ENCODE data around the gene ENAH.
"Not testable (repeated sequence)": the region's sequence is repeated elsewhere in the genome, so short reads cannot be mapped to it uniquely, and the experiment has no call there.

ENAH gene

DNA sequence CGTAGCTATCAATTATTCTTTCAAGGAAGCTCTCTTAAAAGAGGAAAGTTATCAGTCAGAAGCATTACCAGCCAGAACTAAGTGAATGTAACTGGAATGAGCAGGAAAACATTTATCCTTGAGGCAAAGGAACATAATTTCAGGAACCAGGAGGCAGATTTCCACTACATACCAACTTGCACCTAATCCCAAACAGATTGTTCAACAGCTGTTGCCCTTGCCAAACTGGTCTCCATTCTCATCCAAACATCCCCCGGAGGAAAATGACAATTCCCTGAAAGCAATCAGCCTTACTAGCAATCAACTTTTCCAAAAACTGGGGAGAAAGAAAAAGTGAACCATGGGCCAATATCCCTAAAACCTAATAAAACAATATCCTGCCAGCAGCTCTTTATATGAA, 35.0 kb downstream of the ENAH start:
- Histone ChIP-seq H3K9me3 (ENCODE audit: control extremely low read depth in 1 of 5, control insufficient read depth in 4 of 5, insufficient read depth in 2 of 5, low read depth in 1 of 5, low read length in 4 of 5) (no peaks in the 10 kb centered on the region), H3K27me3 (replicated peaks in 2 of 5; ENCODE audit: control insufficient read depth in 4 of 5, insufficient read depth in 5 of 5, low read length in 4 of 5) (no peaks in the 10 kb centered on the region), H3K36me3 (ENCODE audit: control insufficient read depth in 4 of 4, insufficient read depth in 4 of 4, low read length in 3 of 4) (no peaks in the 10 kb centered on the region), H3K4me1 (ENCODE audit: control extremely low read depth in 1 of 4, control insufficient read depth in 4 of 4, insufficient read depth in 4 of 4, low read length in 3 of 4) (no peaks in the 10 kb centered on the region), H3K4me3 (ENCODE audit: control insufficient read depth in 1 of 7, extremely low read depth in 1 of 7, insufficient read depth in 4 of 7, low read depth in 2 of 7, low read length in 6 of 7) (no peak overlapping the region), H3K27ac (ENCODE audit: insufficient read depth in 1 of 2, low read depth in 1 of 2, low read length in 2 of 2, poor library complexity in 1 of 2, severe bottlenecking in 2 of 2) (no peak overlapping the region)
- 100% methylated on average over 1 of the region's 2 CpGs for WGBS (ENCODE audit: insufficient coverage)
- ChIA-PET POLR2A (no interaction called here), CTCF (interaction anchor here (0.9 to 1.0 kb wide), 2 partner anchors 10 to 12 kb away, joined by 3 read pairs; no protein-coding TSS in a partner anchor)
- DNase-seq = no peak

DNA sequence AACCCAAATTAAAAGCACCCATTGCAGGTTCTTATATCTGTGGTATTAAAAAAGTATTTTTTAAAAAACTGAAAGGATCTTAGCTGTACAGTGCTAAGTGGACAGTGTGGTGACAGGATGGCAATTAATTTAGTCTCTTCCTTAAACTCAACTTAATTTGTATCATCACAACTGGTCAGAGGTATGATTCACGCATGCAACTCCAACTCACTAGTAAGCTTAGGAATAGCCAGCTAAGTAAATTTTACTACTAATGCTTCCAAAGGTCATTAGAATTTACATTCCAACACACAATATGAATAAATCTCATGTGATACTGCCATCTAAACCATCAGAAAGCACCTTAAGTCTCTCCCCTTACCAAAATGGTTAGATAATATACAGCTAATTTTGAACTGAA, 35.4 kb downstream of the ENAH start:
- Histone ChIP-seq H3K27ac (ENCODE audit: insufficient read depth in 1 of 2, low read depth in 1 of 2, low read length in 2 of 2, poor library complexity in 1 of 2, severe bottlenecking in 2 of 2) (no peak overlapping the region), H3K27me3 (replicated peaks in 2 of 5; ENCODE audit: control insufficient read depth in 4 of 5, insufficient read depth in 5 of 5, low read length in 4 of 5) (no peaks in the 10 kb centered on the region), H3K4me3 (ENCODE audit: control insufficient read depth in 1 of 7, extremely low read depth in 1 of 7, insufficient read depth in 4 of 7, low read depth in 2 of 7, low read length in 6 of 7) (no peak overlapping the region), H3K36me3 (ENCODE audit: control insufficient read depth in 4 of 4, insufficient read depth in 4 of 4, low read length in 3 of 4) (no peaks in the 10 kb centered on the region), H3K4me1 (ENCODE audit: control extremely low read depth in 1 of 4, control insufficient read depth in 4 of 4, insufficient read depth in 4 of 4, low read length in 3 of 4) (no peaks in the 10 kb centered on the region), H3K9me3 (ENCODE audit: control extremely low read depth in 1 of 5, control insufficient read depth in 4 of 5, insufficient read depth in 2 of 5, low read depth in 1 of 5, low read length in 4 of 5) (no peaks in the 10 kb centered on the region)
- POLR2A ChIA-PET = no interaction called here
- WGBS (ENCODE audit: insufficient coverage) = 100% methylated on average over 1 of the region's 1 CpG
- CTCF ChIA-PET = interaction anchor here (0.9 to 1.0 kb wide), 2 partner anchors 10 to 11 kb away, joined by 3 read pairs; no protein-coding TSS in a partner anchor
- DNase-seq = no peak

DNA sequence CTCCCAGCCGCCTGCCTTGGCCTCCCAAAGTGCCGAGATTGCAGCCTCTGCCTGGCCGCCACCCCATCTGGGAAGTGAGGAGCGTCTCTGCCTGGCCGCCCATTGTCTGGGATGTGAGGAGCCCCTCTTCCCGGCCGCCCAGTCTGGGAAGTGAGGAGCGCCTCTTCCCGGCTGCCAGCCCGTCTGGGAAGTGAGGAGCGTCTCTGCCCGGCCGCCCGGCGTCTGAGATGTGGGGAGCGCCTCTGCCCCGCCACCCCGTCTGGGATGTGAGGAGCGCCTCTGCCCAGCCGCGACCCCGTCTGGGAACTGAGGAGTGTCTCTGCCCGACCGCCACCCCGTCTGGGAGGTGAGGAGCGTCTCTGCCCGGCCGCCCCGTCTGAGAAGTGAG, 37.5 kb downstream of the ENAH start:
- 100% methylated on average over 5 of the region's 29 CpGs for WGBS (ENCODE audit: insufficient coverage)
- CTCF ChIA-PET; DNase-seq; H3K27ac ChIP-seq (ENCODE audit: insufficient read depth in 1 of 2, low read depth in 1 of 2, low read length in 2 of 2, poor library complexity in 1 of 2, severe bottlenecking in 2 of 2); H3K4me1 ChIP-seq (ENCODE audit: control extremely low read depth in 1 of 4, control insufficient read depth in 4 of 4, insufficient read depth in 4 of 4, low read length in 3 of 4); H3K9me3 ChIP-seq (ENCODE audit: control extremely low read depth in 1 of 5, control insufficient read depth in 4 of 5, insufficient read depth in 2 of 5, low read depth in 1 of 5, low read length in 4 of 5); H3K36me3 ChIP-seq (ENCODE audit: control insufficient read depth in 4 of 4, insufficient read depth in 4 of 4, low read length in 3 of 4); H3K27me3 ChIP-seq (replicated peaks in 2 of 5; ENCODE audit: control insufficient read depth in 4 of 5, insufficient read depth in 5 of 5, low read length in 4 of 5); H3K4me3 ChIP-seq (ENCODE audit: control insufficient read depth in 1 of 7, extremely low read depth in 1 of 7, insufficient read depth in 4 of 7, low read depth in 2 of 7, low read length in 6 of 7); POLR2A ChIA-PET: not testable (repeated sequence)

GRCh38 chr1:225613006-225613405, 39.9 kb downstream of the ENAH start:
- ChIA-PET POLR2A (no interaction called here), CTCF (interaction anchor here (1.3 kb wide), 1 partner anchor 304 kb away, joined by 4 read pairs; no protein-coding TSS in a partner anchor)
- WGBS (ENCODE audit: insufficient coverage) = 93% methylated on average over 3 of the region's 3 CpGs
- Histone ChIP-seq H3K4me1 (ENCODE audit: control extremely low read depth in 1 of 4, control insufficient read depth in 4 of 4, insufficient read depth in 4 of 4, low read length in 3 of 4) (no peaks in the 10 kb centered on the region), H3K9me3 (ENCODE audit: control extremely low read depth in 1 of 5, control insufficient read depth in 4 of 5, insufficient read depth in 2 of 5, low read depth in 1 of 5, low read length in 4 of 5) (no peaks in the 10 kb centered on the region), H3K36me3 (ENCODE audit: control insufficient read depth in 4 of 4, insufficient read depth in 4 of 4, low read length in 3 of 4) (no peaks in the 10 kb centered on the region), H3K4me3 (ENCODE audit: control insufficient read depth in 1 of 7, extremely low read depth in 1 of 7, insufficient read depth in 4 of 7, low read depth in 2 of 7, low read length in 6 of 7) (no peak overlapping the region), H3K27me3 (replicated peaks in 2 of 5; ENCODE audit: control insufficient read depth in 4 of 5, insufficient read depth in 5 of 5, low read length in 4 of 5) (no peaks in the 10 kb centered on the region), H3K27ac (ENCODE audit: insufficient read depth in 1 of 2, low read depth in 1 of 2, low read length in 2 of 2, poor library complexity in 1 of 2, severe bottlenecking in 2 of 2) (no peak overlapping the region)
- no peak for DNase-seq

- no peak overlapping the region for H3K27ac ChIP-seq (ENCODE audit: insufficient read depth in 1 of 2, low read depth in 1 of 2, low read length in 2 of 2, poor library complexity in 1 of 2, severe bottlenecking in 2 of 2)
- no peaks in the 10 kb centered on the region for H3K4me1 ChIP-seq (ENCODE audit: control extremely low read depth in 1 of 4, control insufficient read depth in 4 of 4, insufficient read depth in 4 of 4, low read length in 3 of 4)
- no peaks in the 10 kb centered on the region for H3K27me3 ChIP-seq (replicated peaks in 2 of 5; ENCODE audit: control insufficient read depth in 4 of 5, insufficient read depth in 5 of 5, low read length in 4 of 5)
- DNase-seq = no peak
- no peak overlapping the region for H3K4me3 ChIP-seq (ENCODE audit: control insufficient read depth in 1 of 7, extremely low read depth in 1 of 7, insufficient read depth in 4 of 7, low read depth in 2 of 7, low read length in 6 of 7)
- ChIA-PET CTCF (no interaction called here), POLR2A (no interaction called here)
- no peaks in the 10 kb centered on the region for H3K9me3 ChIP-seq (ENCODE audit: control extremely low read depth in 1 of 5, control insufficient read depth in 4 of 5, insufficient read depth in 2 of 5, low read depth in 1 of 5, low read length in 4 of 5)
- H3K36me3 ChIP-seq (ENCODE audit: control insufficient read depth in 4 of 4, insufficient read depth in 4 of 4, low read length in 3 of 4) = no peaks in the 10 kb centered on the region
These were observed 40.6 kb downstream of the ENAH start for GRCh38 chr1:225612287-225612686.

GRCh38 chr1:225611537-225612223, 41.2 kb downstream of the ENAH start:
- H3K9me3 ChIP-seq (ENCODE audit: control extremely low read depth in 1 of 5, control insufficient read depth in 4 of 5, insufficient read depth in 2 of 5, low read depth in 1 of 5, low read length in 4 of 5) = no peaks in the 10 kb centered on the region
- no peak overlapping the region for H3K4me3 ChIP-seq (ENCODE audit: control insufficient read depth in 1 of 7, extremely low read depth in 1 of 7, insufficient read depth in 4 of 7, low read depth in 2 of 7, low read length in 6 of 7)
- CTCF ChIA-PET = no interaction called here
- POLR2A ChIA-PET = no interaction called here
- H3K27ac ChIP-seq (ENCODE audit: insufficient read depth in 1 of 2, low read depth in 1 of 2, low read length in 2 of 2, poor library complexity in 1 of 2, severe bottlenecking in 2 of 2) = no peak overlapping the region
- H3K27me3 ChIP-seq (replicated peaks in 2 of 5; ENCODE audit: control insufficient read depth in 4 of 5, insufficient read depth in 5 of 5, low read length in 4 of 5) = no peaks in the 10 kb centered on the region
- no peaks in the 10 kb centered on the region for H3K36me3 ChIP-seq (ENCODE audit: control insufficient read depth in 4 of 4, insufficient read depth in 4 of 4, low read length in 3 of 4)
- no peak for DNase-seq
- 100% methylated on average over 1 of the region's 7 CpGs for WGBS (ENCODE audit: insufficient coverage)
- H3K4me1 ChIP-seq (ENCODE audit: control extremely low read depth in 1 of 4, control insufficient read depth in 4 of 4, insufficient read depth in 4 of 4, low read length in 3 of 4) = no peaks in the 10 kb centered on the region

DNA sequence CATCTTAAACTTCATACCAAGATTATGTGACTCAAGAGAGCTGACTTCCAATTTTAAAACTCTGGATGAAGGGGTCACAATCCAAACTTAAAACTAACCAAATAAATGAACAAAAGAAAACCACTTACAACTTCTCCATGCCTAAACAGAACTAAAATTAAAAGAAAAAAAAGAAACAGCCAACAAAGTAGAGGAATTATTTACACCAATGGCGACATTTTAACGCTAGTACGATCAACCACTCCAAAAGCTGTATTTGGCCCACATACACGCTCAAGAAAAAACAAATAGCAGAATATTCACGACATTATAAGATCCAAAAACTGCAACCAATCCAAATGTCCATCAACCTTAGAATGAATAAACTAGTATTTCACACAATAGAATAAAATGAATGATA, 42.4 kb downstream of the ENAH start:
- ChIA-PET CTCF (no interaction called here), POLR2A (no interaction called here)
- no peaks in the 10 kb centered on the region for H3K4me1 ChIP-seq (ENCODE audit: control extremely low read depth in 1 of 4, control insufficient read depth in 4 of 4, insufficient read depth in 4 of 4, low read length in 3 of 4)
- no peak overlapping the region for H3K4me3 ChIP-seq (ENCODE audit: control insufficient read depth in 1 of 7, extremely low read depth in 1 of 7, insufficient read depth in 4 of 7, low read depth in 2 of 7, low read length in 6 of 7)
- H3K36me3 ChIP-seq (ENCODE audit: control insufficient read depth in 4 of 4, insufficient read depth in 4 of 4, low read length in 3 of 4) = no peaks in the 10 kb centered on the region
- no peaks in the 10 kb centered on the region for H3K27me3 ChIP-seq (replicated peaks in 2 of 5; ENCODE audit: control insufficient read depth in 4 of 5, insufficient read depth in 5 of 5, low read length in 4 of 5)
- H3K9me3 ChIP-seq (ENCODE audit: control extremely low read depth in 1 of 5, control insufficient read depth in 4 of 5, insufficient read depth in 2 of 5, low read depth in 1 of 5, low read length in 4 of 5) = no peaks in the 10 kb centered on the region
- DNase-seq = no peak
- H3K27ac ChIP-seq (ENCODE audit: insufficient read depth in 1 of 2, low read depth in 1 of 2, low read length in 2 of 2, poor library complexity in 1 of 2, severe bottlenecking in 2 of 2) = no peak overlapping the region
- 90% methylated on average over 4 of the region's 5 CpGs for WGBS (ENCODE audit: insufficient coverage)

Measured in common myeloid progenitor, CD34-positive (primary cell).